SU-DHL-6 (cell line): ENCODE results near the gene CFAP251.
"Not testable (repeated sequence)": the region's sequence is repeated elsewhere in the genome, so short reads cannot be mapped to it uniquely, and the experiment has no call there.

Experiments used
- H2AFZ ChIP-seq: fragments of 200-600 bp; sonication (generic); 2 replicates; pipeline ENCODE4 v1.6.1; 2014; ENCODE audit warnings: low read depth, mild to moderate bottlenecking, moderate library complexity, mixed read lengths, antibody characterized with exemption, low read length; ENCODE audit not compliant: severe bottlenecking
- H3F3A ChIP-seq: fragments of 200-600 bp; shearing (Covaris generic); 2 replicates; pipeline ENCODE4 v1.6.0; 2016; ENCODE audit warnings: antibody characterized with exemption, mild to moderate bottlenecking; ENCODE audit not compliant: insufficient read depth
- H3K27ac ChIP-seq: fragments of 200-600 bp; sonication (generic); 2 replicates; pipeline ENCODE4 v1.5.1; 2016; ENCODE audit warnings: low read depth, mild to moderate bottlenecking, low read length, moderate library complexity, mixed read lengths
- H3K27me3 ChIP-seq: fragments of 200-600 bp; sonication (generic), shearing (Covaris generic); 2 replicates; pipeline ENCODE4 v1.6.0; 2014; ENCODE audit warnings: mild to moderate bottlenecking, low read length
- H3K36me3 ChIP-seq: fragments of 200-600 bp; sonication (generic); 2 replicates; pipeline ENCODE4 v1.6.1; 2014; ENCODE audit warnings: mild to moderate bottlenecking, low read length, mixed read lengths
- H3K4me2 ChIP-seq: fragments of 300-600, 200-600 bp; shearing (Covaris generic), sonication (generic); 2 replicates; pipeline ENCODE4 v1.6.0; 2014; ENCODE audit warnings: low read length, low read depth, mild to moderate bottlenecking; ENCODE audit not compliant: poor library complexity, severe bottlenecking
- H3K4me3 ChIP-seq: fragments of 200-600 bp; sonication (generic); 2 replicates; pipeline ENCODE4 v1.5.1; 2014; ENCODE audit warnings: antibody characterized with exemption, low read length, mild to moderate bottlenecking, mixed read lengths; ENCODE audit not compliant: insufficient read depth, poor library complexity, severe bottlenecking
- H3K79me2 ChIP-seq: fragments of 200-600 bp; sonication (generic); 2 replicates; pipeline ENCODE4 v1.6.1; 2014; ENCODE audit warnings: mild to moderate bottlenecking, low read length, moderate library complexity; ENCODE audit not compliant: insufficient read depth
- H3K9ac ChIP-seq: fragments of 200-600 bp; sonication (generic); 2 replicates; pipeline ENCODE4 v1.7.0; 2014; ENCODE audit warnings: mild to moderate bottlenecking, low read length
- H3K9me2 ChIP-seq: fragments of 200-600 bp; sonication (generic); replicated peaks from 2 replicates; pipeline ENCODE4 v1.6.1; 2014; ENCODE audit warnings: low read length; ENCODE audit not compliant: insufficient read depth
- H3K9me3 ChIP-seq: fragments of 200-600 bp; sonication (generic); 2 replicates; pipeline ENCODE4 v1.6.1; 2014; ENCODE audit warnings: low read length, mixed read lengths; ENCODE audit not compliant: insufficient read depth
- H4K20me1 ChIP-seq: fragments of 200-600 bp; sonication (generic); 2 replicates; pipeline ENCODE4 v1.6.1; 2014; ENCODE audit warnings: low read depth, mild to moderate bottlenecking, antibody characterized with exemption, low read length, moderate library complexity, mixed read lengths
- CTCF ChIP-seq: fragments of 200-600 bp; sonication (generic); IDR thresholded peaks from one replicate; pipeline ENCODE4 v1.5.1; 2017; ENCODE audit warnings: antibody characterized with exemption, mild to moderate bottlenecking, low read length, moderate library complexity; ENCODE audit not compliant: insufficient read depth, poor library complexity, severe bottlenecking
- EZH2phosphoT487 ChIP-seq: fragments of 200-600 bp; sonication (generic), shearing (Covaris generic); conservative IDR thresholded peaks from 2 replicates; pipeline ENCODE4 v1.6.1; 2018; ENCODE audit warnings: mild to moderate bottlenecking, antibody characterized with exemption, low read length, moderate library complexity, mixed read lengths

The CFAP251 gene

GRCh38 chr12:121875582-121875981 lies 42.8 kb upstream of the CFAP251 start:
- Histone ChIP-seq H3K27me3 (no peaks in the 10 kb centered on the region), H3K4me3 (no peak overlapping the region), H2AFZ (no peak overlapping the region), H3K36me3 (no peaks in the 10 kb centered on the region), H3F3A (no peaks in the 10 kb centered on the region), H4K20me1 (no peaks in the 10 kb centered on the region), H3K9ac (no peak overlapping the region), H3K79me2 (no peaks in the 10 kb centered on the region), H3K27ac (no peak overlapping the region), H3K4me2 (no peak overlapping the region), H3K9me3 (no peaks in the 10 kb centered on the region), H3K9me2 (no peaks in the 10 kb centered on the region)
- TF ChIP-seq CTCF: no peak
- no peak for TF ChIP-seq EZH2phosphoT487

- H3K4me3 ChIP-seq: not testable (repeated sequence)
Measured at GRCh38 chr12:121876080-121876447, 42.3 kb upstream of the CFAP251 start.

GRCh38 chr12:121883315-121883660 lies 35.1 kb upstream of the CFAP251 start:
- no peak overlapping the region for H3K4me2 ChIP-seq
- TF ChIP-seq CTCF: no peak
- no peak for TF ChIP-seq EZH2phosphoT487
- no peak overlapping the region for H3K4me3 ChIP-seq
- H3K9ac ChIP-seq: no peak overlapping the region
- no peak overlapping the region for H3K27ac ChIP-seq
- no peaks in the 10 kb centered on the region for H4K20me1 ChIP-seq
- H2AFZ ChIP-seq: no peak overlapping the region
- H3K36me3 ChIP-seq: no peaks in the 10 kb centered on the region
- H3K9me2 ChIP-seq: no peaks in the 10 kb centered on the region
- H3F3A ChIP-seq: peaks cover 10% of the 10 kb centered on the region; the same call in 1 of the 2 replicates
- no peaks in the 10 kb centered on the region for H3K79me2 ChIP-seq
- no peaks in the 10 kb centered on the region for H3K27me3 ChIP-seq
- H3K9me3 ChIP-seq: no peaks in the 10 kb centered on the region

More at GRCh38 chr12:121876080-121876447, 42.3 kb upstream of the CFAP251 start:
- H3K4me2 ChIP-seq, H3K27ac ChIP-seq, H3K9me2 ChIP-seq, H3K79me2 ChIP-seq, H4K20me1 ChIP-seq, H3K9me3 ChIP-seq, H3K36me3 ChIP-seq, H2AFZ ChIP-seq, H3K27me3 ChIP-seq, H3K9ac ChIP-seq, H3F3A ChIP-seq: not testable (repeated sequence)

DNA sequence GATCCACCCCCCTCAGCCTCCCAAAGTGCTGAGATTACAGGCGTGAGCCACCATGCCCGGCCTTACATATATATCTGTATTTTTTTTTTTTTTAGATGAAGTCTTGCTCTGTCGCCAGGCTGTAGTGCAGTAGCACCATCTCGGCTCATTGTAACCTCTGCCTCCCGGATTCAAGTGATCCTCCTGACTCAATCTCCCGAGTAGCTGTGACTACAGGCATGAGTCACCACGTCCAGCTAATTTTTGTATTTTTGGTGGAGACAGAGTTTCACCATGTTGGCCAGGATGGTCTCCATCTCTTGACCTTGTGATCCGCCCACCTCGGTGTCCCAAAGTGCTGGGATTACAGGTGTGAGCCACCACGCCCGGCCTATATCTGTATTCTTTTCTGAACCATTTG lies 33.3 kb upstream of the CFAP251 start:
- not testable (repeated sequence) for H3K27ac ChIP-seq, H3K36me3 ChIP-seq, H3K9me3 ChIP-seq, H2AFZ ChIP-seq, H3K9me2 ChIP-seq, H3K4me3 ChIP-seq, H3K4me2 ChIP-seq, H3K27me3 ChIP-seq, H3K9ac ChIP-seq, H4K20me1 ChIP-seq
- H3K79me2 ChIP-seq: peaks cover 12% of the 10 kb centered on the region
- H3F3A ChIP-seq: peaks cover 10% of the 10 kb centered on the region; the same call in 1 of the 2 replicates
